ENCODE measurements around the gene ZKSCAN4.

ZKSCAN4 gene

GRCh38 chr6:28208111-28208659, 43.9 kb downstream of the ZKSCAN4 start:
- DNase-seq (ENCODE audit: low read depth): no peak

- DNase-seq (ENCODE audit: low read depth): no peak
These were observed 44.5 kb downstream of the ZKSCAN4 start for GRCh38 chr6:28207510-28208110.

GRCh38 chr6:28206928-28207509, 45.0 kb downstream of the ZKSCAN4 start:
- DNase-seq (ENCODE audit: low read depth): no peak

- no peak for DNase-seq (ENCODE audit: low read depth)
These were observed 45.5 kb downstream of the ZKSCAN4 start for GRCh38 chr6:28206527-28206926.

- DNase-seq (ENCODE audit: low read depth): no peak
These were observed 46.2 kb downstream of the ZKSCAN4 start for GRCh38 chr6:28205879-28206278.

- no peak for DNase-seq (ENCODE audit: low read depth)
These were observed 48.9 kb downstream of the ZKSCAN4 start for GRCh38 chr6:28203201-28203600.

- DNase-seq (ENCODE audit: low read depth): no peak
These were observed 52.0 kb downstream of the ZKSCAN4 start for GRCh38 chr6:28200020-28200419.

All from fibroblast of the conjunctiva (primary cell).